ENCODE measurements around the gene C2orf76.
A peak's percentile ranks its signal among the peaks of the same experiment; 100 is the strongest.
"Not testable (repeated sequence)": the region's sequence is repeated elsewhere in the genome, so short reads cannot be mapped to it uniquely, and the experiment has no call there.

The C2orf76 gene

GRCh38 chr2:119366649-119367471 lies at the start of gene C2orf76, which contains the start of gene DBI:
Gene C2orf76 (minus strand): TSS chr2:119366834. CDS start chr2:119339959, 26,875 bp downstream.
Gene DBI (plus strand): TSS chr2:119366977. CDS start chr2:119367052, 75 bp downstream.
- peak; percentile 74 to 83 for DNase-seq (ENCODE audit: low read depth in 2 of 2)

DNA sequence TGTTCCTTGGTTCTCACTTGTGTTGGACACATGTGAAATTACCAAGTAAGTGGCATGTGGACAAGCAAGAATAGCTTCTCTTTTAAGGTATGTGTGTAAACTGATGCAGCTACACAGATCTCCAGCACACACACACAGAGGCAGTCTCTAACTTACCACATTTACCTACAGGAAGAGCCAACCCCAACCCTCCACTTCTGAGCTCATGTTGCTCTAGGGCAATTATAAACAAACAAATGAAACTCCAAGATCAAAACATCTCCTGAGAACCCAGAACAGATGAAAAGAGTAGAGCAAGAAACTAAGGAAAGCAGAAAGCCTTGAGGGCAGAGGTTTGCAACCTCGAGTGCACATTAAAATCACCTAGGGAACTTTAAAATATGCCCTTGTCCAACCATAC lies 49.0 kb upstream of the C2orf76 start:
- DNase-seq (ENCODE audit: low read depth in 2 of 2): no peak

- no peak for DNase-seq (ENCODE audit: low read depth in 2 of 2)
Measured at GRCh38 chr2:119414894-119415293, 48.3 kb upstream of the C2orf76 start.

- no peak for DNase-seq (ENCODE audit: low read depth in 2 of 2)
Measured at GRCh38 chr2:119409506-119409905, 42.9 kb upstream of the C2orf76 start.

DNA sequence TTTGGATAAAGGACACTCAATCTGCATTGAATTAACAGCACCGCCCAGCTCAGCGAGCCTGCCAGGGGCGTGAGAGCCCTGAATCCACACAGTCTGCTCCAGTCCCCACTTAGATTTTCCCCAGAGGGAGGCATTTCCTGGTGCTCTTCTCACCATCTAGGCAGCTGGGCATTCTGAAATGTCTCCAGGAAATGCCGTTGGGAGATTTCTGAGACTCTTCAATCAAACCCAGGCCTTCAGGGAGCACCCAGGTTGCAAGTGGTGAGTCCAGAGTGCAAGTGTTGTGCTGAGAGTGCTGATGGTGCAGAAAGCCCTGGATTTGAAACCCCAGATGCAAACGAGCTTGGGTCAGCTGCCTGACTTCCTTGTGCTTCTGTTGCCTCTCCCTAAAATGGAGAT lies 41.6 kb upstream of the C2orf76 start:
- no peak for DNase-seq (ENCODE audit: low read depth in 2 of 2)

- DNase-seq (ENCODE audit: low read depth in 2 of 2): no peak
Measured at GRCh38 chr2:119407430-119408220, 41.0 kb upstream of the C2orf76 start.

DNA sequence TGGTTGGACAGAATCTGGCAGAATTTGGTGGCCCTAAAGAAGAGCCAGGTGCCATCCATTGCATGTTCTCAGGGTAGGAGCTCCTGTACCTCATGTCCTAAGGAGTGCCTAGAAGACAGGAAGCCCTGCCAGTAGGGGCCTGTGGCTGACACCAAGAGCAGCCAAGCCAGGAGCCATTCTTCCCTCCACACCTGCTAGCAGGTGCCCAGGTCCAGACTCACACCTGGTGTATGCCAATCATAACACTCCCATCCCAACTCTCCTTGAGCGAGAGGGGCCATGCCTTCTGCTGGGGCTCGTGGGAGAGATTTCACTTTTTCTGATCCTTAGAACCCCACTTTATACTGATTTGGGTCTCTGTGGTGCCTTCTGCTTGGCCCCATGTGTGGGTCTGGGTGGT lies 38.5 kb upstream of the C2orf76 start:
- DNase-seq (ENCODE audit: low read depth in 2 of 2): no peak

DNA sequence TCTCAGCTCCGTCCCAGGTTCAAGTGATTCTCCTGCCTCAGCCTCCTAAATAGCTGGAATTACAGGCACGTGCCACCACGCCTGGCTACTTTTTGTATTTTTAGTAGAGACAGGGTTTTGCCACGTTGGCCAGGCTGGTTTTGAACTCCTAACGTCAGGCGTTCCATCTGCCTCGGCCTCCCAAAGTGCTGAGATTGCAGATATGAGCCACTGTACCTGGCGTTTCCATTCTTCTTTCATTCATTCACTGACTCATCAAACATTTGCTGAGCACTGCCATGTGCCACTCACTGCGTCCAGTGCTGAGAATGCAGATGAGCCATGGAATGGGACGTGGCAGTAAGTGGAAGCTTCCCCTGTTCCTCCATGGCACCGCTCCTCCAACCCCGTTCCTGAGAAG lies 37.0 kb upstream of the C2orf76 start:
- not testable (repeated sequence) for DNase-seq (ENCODE audit: low read depth in 2 of 2)

GRCh38 chr2:119402645-119403560 lies 36.3 kb upstream of the C2orf76 start:
- DNase-seq (ENCODE audit: low read depth in 2 of 2): no peak

GRCh38 chr2:119402106-119402505 lies 35.5 kb upstream of the C2orf76 start:
- DNase-seq (ENCODE audit: low read depth in 2 of 2): no peak

DNA sequence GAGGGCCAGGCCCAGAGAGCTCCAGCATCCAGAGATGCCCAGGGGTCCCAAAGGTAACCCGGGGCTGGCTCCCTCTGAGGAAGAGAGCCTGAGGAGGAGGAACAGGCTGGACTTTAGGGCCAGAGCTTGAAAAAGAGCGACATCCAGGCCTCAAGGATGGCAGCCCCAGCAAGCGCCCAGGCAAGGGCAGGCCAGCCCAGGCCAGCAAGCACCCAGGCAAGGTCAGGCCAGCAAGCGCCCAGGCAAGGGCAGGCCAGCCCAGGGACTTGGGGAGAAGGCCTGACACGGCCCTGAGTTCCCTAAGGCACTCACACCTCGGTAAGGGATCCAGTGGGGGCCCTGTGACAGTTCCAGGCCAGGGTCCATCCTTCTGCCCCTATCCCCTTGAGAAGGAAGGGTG lies 30.6 kb upstream of the C2orf76 start:
- DNase-seq (ENCODE audit: low read depth in 2 of 2): no peak

DNA sequence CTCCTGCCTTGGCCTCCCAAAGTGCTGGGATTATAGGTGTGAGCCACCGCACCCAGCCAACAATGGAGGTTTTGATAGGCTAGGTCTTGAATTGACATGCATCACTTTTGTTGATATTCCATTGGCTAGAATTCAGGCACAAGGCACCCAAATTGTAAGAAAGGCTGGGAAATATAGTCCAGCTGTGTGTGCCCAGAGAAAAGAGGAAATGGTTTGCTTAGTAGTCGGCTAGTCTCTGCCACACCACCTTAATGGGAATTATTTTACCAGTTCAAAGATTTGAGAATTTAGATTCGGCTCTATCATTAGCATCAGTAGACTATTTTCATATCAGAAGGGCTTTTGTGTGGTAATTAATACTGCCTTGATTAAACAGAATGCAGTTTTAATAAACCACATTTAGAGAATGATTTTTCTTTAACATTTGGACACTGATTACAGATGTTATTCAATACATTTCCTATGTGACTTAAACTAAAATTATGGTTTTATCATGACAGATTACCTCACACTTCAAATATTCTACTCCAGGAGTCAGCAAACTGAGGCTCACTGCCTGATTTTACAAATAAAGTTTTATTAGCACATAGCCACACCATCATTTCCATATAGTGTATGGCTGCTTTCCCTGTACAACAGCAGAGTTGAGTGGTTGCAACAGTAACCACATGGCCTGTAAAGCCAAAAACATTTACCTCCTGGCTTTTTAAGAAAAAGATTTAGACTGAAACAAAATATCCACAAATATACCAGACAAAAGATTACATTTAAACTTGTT lies 27.5 kb upstream of the C2orf76 start:
- no peak for DNase-seq (ENCODE audit: low read depth in 2 of 2)

DNA sequence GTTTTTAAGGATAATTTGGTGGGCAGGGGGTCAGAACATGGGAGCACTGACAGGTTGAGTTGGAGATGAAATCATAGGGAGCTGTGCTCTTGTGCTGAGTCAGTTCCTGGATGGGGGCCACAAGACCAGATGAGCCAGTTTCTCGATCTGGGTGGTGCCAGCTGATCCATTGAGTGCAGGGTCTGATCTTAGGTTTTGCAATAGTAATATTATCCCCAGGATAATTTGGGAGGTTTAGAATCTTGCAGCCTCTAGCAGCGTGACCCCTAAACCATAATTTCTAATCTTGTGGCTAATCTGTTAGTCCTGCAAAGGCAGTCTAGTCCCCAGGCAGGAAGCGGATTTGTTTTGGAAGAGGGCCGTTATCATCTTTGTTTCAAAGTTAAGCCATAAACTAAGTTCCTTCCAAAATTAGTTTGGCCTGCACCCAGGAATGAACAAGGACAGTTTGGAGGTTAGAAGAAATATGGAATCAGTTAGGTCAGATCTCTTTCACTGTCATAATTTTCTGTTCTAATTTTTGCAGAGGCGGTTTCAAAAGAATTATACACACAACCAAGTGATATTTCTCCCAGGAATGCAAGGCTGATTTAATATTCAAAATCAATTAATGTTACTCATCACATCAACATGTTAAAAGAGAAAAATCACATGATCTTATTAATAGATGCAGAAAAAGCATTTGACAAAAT lies 23.1 kb upstream of the C2orf76 start:
- no peak for DNase-seq (ENCODE audit: low read depth in 2 of 2)

DNA sequence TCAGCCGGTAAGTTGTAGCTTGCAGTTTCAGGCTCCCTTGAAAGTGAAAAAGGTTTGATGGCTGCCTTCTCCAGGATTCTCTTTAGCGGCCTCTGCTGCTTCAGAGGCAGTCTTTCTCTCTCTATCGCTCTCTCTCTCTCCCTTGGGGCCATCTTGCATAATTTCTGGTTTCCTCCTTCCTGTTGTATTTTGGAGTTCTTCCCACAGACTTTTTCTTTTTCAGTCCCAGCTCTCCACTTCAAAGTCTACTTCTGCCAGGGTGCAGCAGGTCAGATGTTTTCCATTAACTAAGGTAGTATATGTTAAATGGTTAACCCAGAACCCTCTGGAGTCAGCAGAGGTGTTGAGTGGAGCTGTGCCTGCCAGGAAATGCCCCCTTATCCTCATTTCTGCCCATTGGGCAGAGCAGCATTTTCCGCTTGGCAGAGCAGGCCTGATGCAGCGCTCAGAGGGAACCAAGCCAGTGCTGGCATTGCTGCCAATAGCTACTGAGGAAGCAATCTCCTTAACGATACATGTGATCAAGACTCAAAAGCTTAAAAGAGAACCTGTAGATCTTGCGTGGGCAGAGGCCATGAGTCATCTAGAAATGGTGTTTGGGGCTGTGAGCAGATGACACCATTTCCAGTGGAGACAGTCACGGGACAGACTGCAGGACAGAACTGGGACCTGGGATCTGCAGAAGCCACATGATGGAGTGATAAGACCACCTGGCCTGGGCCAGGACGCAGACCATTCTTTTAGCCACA lies 20.9 kb upstream of the C2orf76 start:
- no peak for DNase-seq (ENCODE audit: low read depth in 2 of 2)

GRCh38 chr2:119385466-119385865 lies 18.8 kb upstream of the C2orf76 start:
- no peak for DNase-seq (ENCODE audit: low read depth in 2 of 2)

GRCh38 chr2:119384971-119385370 lies 18.3 kb upstream of the C2orf76 start:
- no peak for DNase-seq (ENCODE audit: low read depth in 2 of 2)

- no peak for DNase-seq (ENCODE audit: low read depth in 2 of 2)
Measured at GRCh38 chr2:119383410-119384140, 16.9 kb upstream of the C2orf76 start.

DNA sequence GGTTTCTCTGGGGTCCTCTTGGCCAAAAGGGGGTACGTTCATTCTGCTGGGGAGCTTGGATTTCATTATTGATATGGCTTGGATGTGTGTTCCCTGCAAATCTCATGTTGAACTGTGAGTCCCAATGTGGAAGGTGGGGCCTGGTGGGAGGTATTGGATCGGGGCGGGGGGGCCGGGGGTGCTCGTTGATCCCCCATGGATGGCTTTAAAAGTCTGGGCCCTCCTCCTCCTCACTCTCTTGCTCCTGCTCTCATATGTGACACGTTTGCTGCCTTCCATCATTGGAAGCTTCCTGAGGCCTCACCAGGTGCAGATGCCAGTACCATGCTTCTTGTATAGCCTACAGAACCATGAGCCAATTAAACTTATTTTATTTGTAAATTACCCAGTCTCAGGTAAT lies 11.9 kb upstream of the C2orf76 start:
- DNase-seq (ENCODE audit: low read depth in 2 of 2): no peak

GRCh38 chr2:119377993-119378345 lies 11.3 kb upstream of the C2orf76 start:
- DNase-seq (ENCODE audit: low read depth in 2 of 2): no peak

All from stimulated activated CD4-positive, alpha-beta T cell treated with anti-CD3 and anti-CD28 coated beads, Interleukin-1b, Interleukin-23, amount 100 ng/mL, for 1 hour (primary cell).